GM10248 (cell line): ENCODE results near the gene STAM.

ENCODE experiments used
- CTCF ChIA-PET: fragments of 300-600 bp; sonication (Branson Sonifier 250); formaldehyde crosslinking; extraction: SDS; loops from one replicate; lab custom pipeline; 2021; ENCODE audit warnings: antibody characterized with exemption; lab: Yijun Ruan, JAX
- POLR2A ChIA-PET: fragments of 350-650 bp; sonication (Branson Sonifier 250); formaldehyde crosslinking; extraction: SDS; loops from one replicate; lab custom pipeline; 2020; ENCODE audit warnings: antibody characterized with exemption; lab: Yijun Ruan, JAX
- DNase-seq: peaks from one replicate; pipeline ENCODE4 v3.0.0; 2012; ENCODE audit errors: extremely low spot score
- CTCF ChIP-seq: IDR thresholded peaks from 2 replicates; pipeline ENCODE4 v1.5.1; 2012; ENCODE audit warnings: mild to moderate bottlenecking, low read depth; ENCODE audit errors: extremely low read depth, missing control alignments, control extremely low read depth

STAM gene

GRCh38 chr10:17650416-17650815 lies 6.5 kb downstream of the STAM start:
- ChIA-PET POLR2A (no interaction called here), CTCF (no interaction called here)
- DNase-seq: no peak
- TF ChIP-seq CTCF: no peak

GRCh38 chr10:17651896-17652295 lies 7.9 kb downstream of the STAM start:
- ChIA-PET POLR2A (no interaction called here), CTCF (no interaction called here)
- DNase-seq: no peak
- TF ChIP-seq CTCF: no peak

DNA sequence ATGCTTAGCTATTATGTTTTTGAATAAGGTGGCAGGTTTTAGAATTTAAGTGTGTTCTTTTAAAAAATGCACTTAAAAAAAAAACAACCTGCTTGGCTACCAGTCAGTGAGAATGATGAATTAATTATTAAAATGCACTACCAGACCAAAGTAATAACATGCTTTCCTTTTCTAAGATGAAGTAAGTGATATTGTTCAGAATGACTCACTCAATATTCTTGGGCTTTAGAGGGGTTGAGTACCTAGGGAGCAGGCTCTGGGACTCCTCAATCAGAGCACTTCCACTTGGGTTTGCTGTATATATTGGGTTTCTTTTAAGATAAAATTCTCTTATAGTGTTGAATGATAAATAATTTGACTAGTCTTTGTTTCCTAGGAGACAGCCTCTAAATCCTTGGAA lies 8.6 kb downstream of the STAM start:
- CTCF ChIA-PET: interaction anchor here (1.1 to 3.2 kb wide), 3 partner anchors 8 to 19 kb away, joined by 3 to 18 read pairs (median 7); partner anchors contain the start of gene STAM
- POLR2A ChIA-PET: no interaction called here
- no peak for DNase-seq
- TF ChIP-seq CTCF: no peak

- ChIA-PET POLR2A (no interaction called here), CTCF (interaction anchor here (1.4 to 3.2 kb wide), 3 partner anchors 11 to 54 kb away, joined by 3 to 18 read pairs (median 3); partner anchors contain the start of gene STAM)
- DNase-seq: no peak
- no peak for TF ChIP-seq CTCF
Measured at GRCh38 chr10:17655009-17655408, 11.1 kb downstream of the STAM start.

DNA sequence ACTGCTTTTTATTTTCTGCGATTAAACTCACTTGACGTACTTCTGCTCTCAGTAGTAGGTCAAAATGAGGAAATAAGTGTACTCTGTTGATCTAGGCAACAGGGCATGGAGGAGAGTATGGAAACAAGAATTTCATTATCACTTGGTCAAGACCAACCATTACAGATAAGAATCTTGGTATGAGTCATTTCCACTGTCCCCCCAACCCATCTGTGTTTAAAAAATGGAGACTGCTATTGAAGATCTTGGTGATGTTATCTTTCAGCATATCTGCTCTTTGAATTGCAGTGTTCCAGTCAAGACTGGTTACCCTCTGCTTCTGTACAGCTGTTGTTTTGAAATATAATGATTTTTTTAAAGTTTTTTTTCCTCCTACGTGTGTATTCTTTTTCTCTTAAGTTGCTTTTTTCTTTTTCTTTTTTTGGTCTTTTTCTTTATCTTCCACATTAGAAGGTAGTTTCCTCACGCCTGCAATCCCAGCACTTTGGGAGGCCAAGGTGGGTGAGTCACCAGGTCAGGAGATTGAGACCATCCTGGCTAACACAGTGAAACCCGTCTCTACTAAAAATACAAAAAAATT lies 11.7 kb downstream of the STAM start:
- ChIA-PET POLR2A (interaction anchor here (0.8 kb wide), 1 partner anchor 11 kb away, joined by 3 read pairs; the partner anchor contains the start of gene STAM), CTCF (interaction anchor here (1.2 to 3.2 kb wide), 4 partner anchors 11 to 55 kb away, joined by 3 to 18 read pairs (median 3); partner anchors contain the start of gene STAM)
- peak; percentile 56 for DNase-seq
- no peak for TF ChIP-seq CTCF

- POLR2A ChIA-PET: no interaction called here
- CTCF ChIA-PET: interaction anchor here (1.4 kb wide), 1 partner anchor 11 kb away, joined by 5 read pairs; no protein-coding TSS in a partner anchor
- no peak for TF ChIP-seq CTCF
- DNase-seq: no peak
Measured at GRCh38 chr10:17657103-17657500, 13.2 kb downstream of the STAM start.
